OCI-LY1 (cell line): ENCODE results near the gene KEL.

Source experiments
- EZH2 ChIP-seq: fragments of 200-600 bp; sonication (generic), shearing (Covaris generic); IDR thresholded peaks from 2 replicates; pipeline ENCODE4 v1.8.0; 2017; ENCODE audit warnings: borderline replicate concordance, mixed run types, mild to moderate bottlenecking, antibody characterized with exemption, low read length, moderate library complexity, mixed read lengths
- TF ChIP-seq, protein P1 (sequence below): fragments of 200-600 bp; sonication (generic), shearing (Covaris generic); IDR thresholded peaks from 2 replicates; pipeline ENCODE4 v1.5.1; 2017; ENCODE audit warnings: mild to moderate bottlenecking, antibody characterized with exemption, low read length, moderate library complexity, mixed read lengths

DNA sequence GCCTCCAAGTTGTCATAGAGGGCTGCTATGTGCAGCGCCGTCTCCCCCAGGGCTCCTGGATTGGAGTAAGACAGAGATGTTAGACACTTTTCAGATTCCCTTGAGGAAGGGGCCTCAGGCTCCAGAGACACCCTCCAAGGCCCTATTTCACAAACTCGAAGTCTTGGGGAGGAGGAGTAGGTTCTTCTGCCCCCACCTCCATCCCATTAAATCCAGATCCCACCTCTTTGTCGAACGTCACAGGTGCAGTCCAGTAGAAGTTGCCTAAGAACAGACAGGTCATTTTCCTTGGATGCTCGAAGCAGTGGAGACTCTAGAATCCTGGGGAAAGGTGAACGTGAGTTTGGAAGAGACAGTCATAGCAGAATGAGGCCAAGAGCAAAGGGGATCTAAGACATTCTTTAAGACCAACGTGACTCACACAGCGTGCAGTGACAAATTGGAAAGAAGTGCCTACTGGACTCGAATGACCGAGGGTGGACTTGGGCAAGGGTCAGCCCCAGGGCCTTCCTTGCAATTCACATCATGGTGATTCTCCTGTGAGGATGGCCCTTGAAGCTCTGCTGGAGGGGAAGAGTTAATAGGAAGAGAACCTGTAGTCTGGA lies 31.9 kb downstream of the KEL start:
- no peak for TF ChIP-seq EZH2
- TF ChIP-seq, protein P1, sequence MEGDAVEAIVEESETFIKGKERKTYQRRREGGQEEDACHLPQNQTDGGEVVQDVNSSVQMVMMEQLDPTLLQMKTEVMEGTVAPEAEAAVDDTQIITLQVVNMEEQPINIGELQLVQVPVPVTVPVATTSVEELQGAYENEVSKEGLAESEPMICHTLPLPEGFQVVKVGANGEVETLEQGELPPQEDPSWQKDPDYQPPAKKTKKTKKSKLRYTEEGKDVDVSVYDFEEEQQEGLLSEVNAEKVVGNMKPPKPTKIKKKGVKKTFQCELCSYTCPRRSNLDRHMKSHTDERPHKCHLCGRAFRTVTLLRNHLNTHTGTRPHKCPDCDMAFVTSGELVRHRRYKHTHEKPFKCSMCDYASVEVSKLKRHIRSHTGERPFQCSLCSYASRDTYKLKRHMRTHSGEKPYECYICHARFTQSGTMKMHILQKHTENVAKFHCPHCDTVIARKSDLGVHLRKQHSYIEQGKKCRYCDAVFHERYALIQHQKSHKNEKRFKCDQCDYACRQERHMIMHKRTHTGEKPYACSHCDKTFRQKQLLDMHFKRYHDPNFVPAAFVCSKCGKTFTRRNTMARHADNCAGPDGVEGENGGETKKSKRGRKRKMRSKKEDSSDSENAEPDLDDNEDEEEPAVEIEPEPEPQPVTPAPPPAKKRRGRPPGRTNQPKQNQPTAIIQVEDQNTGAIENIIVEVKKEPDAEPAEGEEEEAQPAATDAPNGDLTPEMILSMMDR = no peak
